Neural cell (in vitro differentiated cells): Measurements from ENCODE around the gene FSD1L. TPM values are rescaled to one million over a fixed set of nuclear protein-coding genes. Genes with fewer than 3 reads are reported as not detected.

ENCODE experiments used
- H2AFZ ChIP-seq: fragments of 200-600, 300-800 bp; sonication (generic), shearing (Covaris generic); 2 replicates; pipeline ENCODE4 v1.6.0; 2014; ENCODE audit warnings: low read depth, mild to moderate bottlenecking, antibody characterized with exemption, low read length, moderate library complexity
- H3F3A ChIP-seq: fragments of 200-600 bp; shearing (Covaris generic); 2 replicates; pipeline ENCODE4 v1.6.1; 2016; ENCODE audit warnings: mild to moderate bottlenecking, moderate library complexity, mixed read lengths, antibody characterized with exemption, low read length; ENCODE audit not compliant: insufficient read depth, poor library complexity, severe bottlenecking
- H3K27ac ChIP-seq: fragments of 200-600, 300-800 bp; sonication (generic), shearing (Covaris generic); 2 replicates; pipeline ENCODE4 v1.5.1; 2014; ENCODE audit warnings: mild to moderate bottlenecking, low read length, moderate library complexity
- H3K27me3 ChIP-seq: fragments of 300-800, 200-600 bp; sonication (generic), shearing (Covaris generic); 2 replicates; pipeline ENCODE4 v1.6.0; 2014; ENCODE audit warnings: mild to moderate bottlenecking, low read depth, low read length, moderate library complexity; ENCODE audit not compliant: insufficient read depth
- H3K36me3 ChIP-seq: fragments of 300-800, 200-600 bp; sonication (generic), shearing (Covaris generic); 2 replicates; pipeline ENCODE4 v1.5.1; 2014; ENCODE audit warnings: mild to moderate bottlenecking, antibody characterized with exemption, low read length, moderate library complexity; ENCODE audit not compliant: insufficient read depth
- H3K4me2 ChIP-seq: fragments of 300-800, 200-600 bp; sonication (generic), shearing (Covaris generic); 2 replicates; pipeline ENCODE4 v1.6.0; 2014; ENCODE audit warnings: mild to moderate bottlenecking, low read length
- H3K4me3 ChIP-seq: fragments of 300-800, 200-600 bp; sonication (generic), shearing (Covaris generic); 2 replicates; pipeline ENCODE4 v1.5.1; 2014; ENCODE audit warnings: mild to moderate bottlenecking, low read length, moderate library complexity
- H3K79me2 ChIP-seq: fragments of 200-600 bp; shearing (Covaris generic); replicated peaks from 2 replicates; pipeline ENCODE4 v1.6.0; 2014; ENCODE audit warnings: mild to moderate bottlenecking, low read length, moderate library complexity; ENCODE audit not compliant: insufficient read depth
- H3K9ac ChIP-seq: fragments of 300-800, 200-600 bp; sonication (generic), shearing (Covaris generic); 2 replicates; pipeline ENCODE4 v1.6.1; 2016; ENCODE audit warnings: mild to moderate bottlenecking, low read length, mixed read lengths
- H3K9me2 ChIP-seq: fragments of 200-600 bp; shearing (Covaris generic); 2 replicates; pipeline ENCODE4 v1.6.1; 2016; ENCODE audit warnings: mild to moderate bottlenecking, low read length, mixed read lengths; ENCODE audit not compliant: insufficient read depth
- H3K9me3 ChIP-seq: fragments of 200-600, 300-800 bp; sonication (generic), shearing (Covaris generic); 2 replicates; pipeline ENCODE4 v1.6.1; 2016; ENCODE audit warnings: mild to moderate bottlenecking, mixed run types, low read length, moderate library complexity, mixed read lengths
- H4K20me1 ChIP-seq: fragments of 200-600 bp; shearing (Covaris generic); 2 replicates; pipeline ENCODE4 v1.6.1; 2016; ENCODE audit warnings: mild to moderate bottlenecking, mixed run types; ENCODE audit not compliant: insufficient read depth
- EZH2 ChIP-seq: fragments of 200-600, 300-800 bp; shearing (Covaris generic), sonication (generic); IDR thresholded peaks from 2 replicates; pipeline ENCODE4 v1.6.1; 2014; ENCODE audit warnings: antibody characterized with exemption, low read length, borderline replicate concordance, mild to moderate bottlenecking; ENCODE audit not compliant: insufficient read depth, poor library complexity, severe bottlenecking
- MXI1 ChIP-seq: fragments of 450-650 bp; conservative IDR thresholded peaks from 2 replicates; pipeline ENCODE4 v1.6.1; 2014; ENCODE audit warnings: antibody characterized with exemption, mild to moderate bottlenecking; ENCODE audit not compliant: poor library complexity, severe bottlenecking
- POLR2AphosphoS5 ChIP-seq: IDR thresholded peaks from 2 replicates; pipeline ENCODE4 v1.6.1; 2012
- RAD21 ChIP-seq: fragments of 450-650 bp; conservative IDR thresholded peaks from 2 replicates; pipeline ENCODE4 v1.6.1; 2014; ENCODE audit warnings: antibody characterized with exemption, mild to moderate bottlenecking, moderate library complexity
- SMC3 ChIP-seq: fragments of 450-650 bp; conservative IDR thresholded peaks from 2 replicates; pipeline ENCODE4 v1.6.1; 2014; ENCODE audit warnings: antibody characterized with exemption, mild to moderate bottlenecking, moderate library complexity; ENCODE audit not compliant: poor library complexity
- TAF1 ChIP-seq: IDR thresholded peaks from 2 replicates; pipeline ENCODE4 v1.6.1; 2012; ENCODE audit warnings: low read depth
- polyA plus RNA-seq: library from polyadenylated mRNA; depleted of rRNA; stranded (reverse); fragments of >200 nt; gene quantifications from 2 replicates; pipeline ENCODE4 v1.2.3, GENCODE V29; 2014
- TF ChIP-seq, protein P1 (sequence below): fragments of 450-650 bp; IDR thresholded peaks from 2 replicates; pipeline ENCODE4 v1.5.1; 2014; ENCODE audit warnings: antibody characterized with exemption, mild to moderate bottlenecking, moderate library complexity; ENCODE audit not compliant: poor library complexity, severe bottlenecking

FSD1L gene
- polyA plus RNA-seq, 1 donor from 2014 or later, result 42.8 TPM

- Histone ChIP-seq H3K9ac (no peak overlapping the region), H3K4me3 (no peak overlapping the region), H3K9me2 (no peaks in the 10 kb centered on the region), H3K27me3 (no peaks in the 10 kb centered on the region), H3K79me2 (no peaks in the 10 kb centered on the region), H3K4me2 (no peak overlapping the region), H3K36me3 (no peaks in the 10 kb centered on the region), H3F3A (no peaks in the 10 kb centered on the region), H4K20me1 (no peaks in the 10 kb centered on the region), H3K9me3 (peaks cover 7% of the 10 kb centered on the region), H3K27ac (no peak overlapping the region), H2AFZ (no peak overlapping the region)
- TF ChIP-seq POLR2AphosphoS5, result no peak
- no peak for TF ChIP-seq RAD21
- TF ChIP-seq, protein P1, sequence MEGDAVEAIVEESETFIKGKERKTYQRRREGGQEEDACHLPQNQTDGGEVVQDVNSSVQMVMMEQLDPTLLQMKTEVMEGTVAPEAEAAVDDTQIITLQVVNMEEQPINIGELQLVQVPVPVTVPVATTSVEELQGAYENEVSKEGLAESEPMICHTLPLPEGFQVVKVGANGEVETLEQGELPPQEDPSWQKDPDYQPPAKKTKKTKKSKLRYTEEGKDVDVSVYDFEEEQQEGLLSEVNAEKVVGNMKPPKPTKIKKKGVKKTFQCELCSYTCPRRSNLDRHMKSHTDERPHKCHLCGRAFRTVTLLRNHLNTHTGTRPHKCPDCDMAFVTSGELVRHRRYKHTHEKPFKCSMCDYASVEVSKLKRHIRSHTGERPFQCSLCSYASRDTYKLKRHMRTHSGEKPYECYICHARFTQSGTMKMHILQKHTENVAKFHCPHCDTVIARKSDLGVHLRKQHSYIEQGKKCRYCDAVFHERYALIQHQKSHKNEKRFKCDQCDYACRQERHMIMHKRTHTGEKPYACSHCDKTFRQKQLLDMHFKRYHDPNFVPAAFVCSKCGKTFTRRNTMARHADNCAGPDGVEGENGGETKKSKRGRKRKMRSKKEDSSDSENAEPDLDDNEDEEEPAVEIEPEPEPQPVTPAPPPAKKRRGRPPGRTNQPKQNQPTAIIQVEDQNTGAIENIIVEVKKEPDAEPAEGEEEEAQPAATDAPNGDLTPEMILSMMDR, result no peak
- TF ChIP-seq EZH2, result no peak
- no peak for TF ChIP-seq SMC3
- no peak for TF ChIP-seq MXI1
- no peak for TF ChIP-seq TAF1
Measured at GRCh38 chr9:105593145-105593544, 145.3 kb downstream of the FSD1L start.

Other genes with a start within 250 kb of the FSD1L start
- gene SLC44A1, start 203.4 kb upstream of the FSD1L start, polyA plus RNA-seq, result 3.9 TPM in 2 replicates
- 20.1 and 52.1 TPM in 2 replicates for gene FKTN, start 110.1 kb downstream of the FSD1L start, polyA plus RNA-seq
- 0.88 TPM in 1 of 2 replicates, not detected in the other for gene TAL2, start 214.4 kb downstream of the FSD1L start, polyA plus RNA-seq
- gene TMEM38B, start 246.5 kb downstream of the FSD1L start, polyA plus RNA-seq, result 24.5 and 30.9 TPM in 2 replicates